NCI-H82 treated with DMSO at 0.1 percent for 48 hours (cell line): ENCODE measurements around the gene HTR7.

Source experiments
- DNase-seq: peaks from one replicate; lab custom pipeline; 2025; ENCODE audit not compliant: unreplicated experiment; lab: John Stamatoyannopoulos, UW

Gene HTR7

GRCh38 chr10:90741926-90742565, 115.8 kb downstream of the HTR7 start:
- no peak for DNase-seq

GRCh38 chr10:90740265-90740664, 117.6 kb downstream of the HTR7 start:
- no peak for DNase-seq

GRCh38 chr10:90738885-90739284, 119.0 kb downstream of the HTR7 start:
- no peak for DNase-seq

GRCh38 chr10:90734415-90734814, 123.4 kb downstream of the HTR7 start:
- DNase-seq: no peak

- DNase-seq: no peak
Measured at GRCh38 chr10:90732581-90732980, 125.3 kb downstream of the HTR7 start.

- no peak for DNase-seq
Measured at GRCh38 chr10:90723416-90724068, 134.3 kb downstream of the HTR7 start.

GRCh38 chr10:90722832-90723231, 135.0 kb downstream of the HTR7 start:
- no peak for DNase-seq

GRCh38 chr10:90718182-90718581, 139.7 kb downstream of the HTR7 start:
- DNase-seq: peak; percentile 8

- DNase-seq: no peak
Measured at GRCh38 chr10:90712529-90712928, 145.3 kb downstream of the HTR7 start.

GRCh38 chr10:90709727-90710126, 148.1 kb downstream of the HTR7 start:
- no peak for DNase-seq

GRCh38 chr10:90707657-90708056, 150.2 kb downstream of the HTR7 start:
- no peak for DNase-seq

- DNase-seq: no peak
Measured at GRCh38 chr10:90701428-90701827, 156.4 kb downstream of the HTR7 start.

- DNase-seq: no peak
Measured at GRCh38 chr10:90695915-90696676, 161.7 kb downstream of the HTR7 start.
